Pericardium fibroblast (primary cell): ENCODE data around the gene FYB1. TPM values are rescaled to one million over a fixed set of nuclear protein-coding genes. Genes with fewer than 3 reads are reported as not detected.

Experiments
- total RNA-seq: library from RNA; depleted of rRNA; stranded (reverse); fragments of >200 nt; gene quantifications from 2 replicates; pipeline ENCODE4 v1.2.3, GENCODE V29; 2015

FYB1 gene, protein sequence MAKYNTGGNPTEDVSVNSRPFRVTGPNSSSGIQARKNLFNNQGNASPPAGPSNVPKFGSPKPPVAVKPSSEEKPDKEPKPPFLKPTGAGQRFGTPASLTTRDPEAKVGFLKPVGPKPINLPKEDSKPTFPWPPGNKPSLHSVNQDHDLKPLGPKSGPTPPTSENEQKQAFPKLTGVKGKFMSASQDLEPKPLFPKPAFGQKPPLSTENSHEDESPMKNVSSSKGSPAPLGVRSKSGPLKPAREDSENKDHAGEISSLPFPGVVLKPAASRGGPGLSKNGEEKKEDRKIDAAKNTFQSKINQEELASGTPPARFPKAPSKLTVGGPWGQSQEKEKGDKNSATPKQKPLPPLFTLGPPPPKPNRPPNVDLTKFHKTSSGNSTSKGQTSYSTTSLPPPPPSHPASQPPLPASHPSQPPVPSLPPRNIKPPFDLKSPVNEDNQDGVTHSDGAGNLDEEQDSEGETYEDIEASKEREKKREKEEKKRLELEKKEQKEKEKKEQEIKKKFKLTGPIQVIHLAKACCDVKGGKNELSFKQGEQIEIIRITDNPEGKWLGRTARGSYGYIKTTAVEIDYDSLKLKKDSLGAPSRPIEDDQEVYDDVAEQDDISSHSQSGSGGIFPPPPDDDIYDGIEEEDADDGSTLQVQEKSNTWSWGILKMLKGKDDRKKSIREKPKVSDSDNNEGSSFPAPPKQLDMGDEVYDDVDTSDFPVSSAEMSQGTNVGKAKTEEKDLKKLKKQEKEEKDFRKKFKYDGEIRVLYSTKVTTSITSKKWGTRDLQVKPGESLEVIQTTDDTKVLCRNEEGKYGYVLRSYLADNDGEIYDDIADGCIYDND
- 0.09 TPM in 1 of 2 replicates, not detected in the other for total RNA-seq

DNA sequence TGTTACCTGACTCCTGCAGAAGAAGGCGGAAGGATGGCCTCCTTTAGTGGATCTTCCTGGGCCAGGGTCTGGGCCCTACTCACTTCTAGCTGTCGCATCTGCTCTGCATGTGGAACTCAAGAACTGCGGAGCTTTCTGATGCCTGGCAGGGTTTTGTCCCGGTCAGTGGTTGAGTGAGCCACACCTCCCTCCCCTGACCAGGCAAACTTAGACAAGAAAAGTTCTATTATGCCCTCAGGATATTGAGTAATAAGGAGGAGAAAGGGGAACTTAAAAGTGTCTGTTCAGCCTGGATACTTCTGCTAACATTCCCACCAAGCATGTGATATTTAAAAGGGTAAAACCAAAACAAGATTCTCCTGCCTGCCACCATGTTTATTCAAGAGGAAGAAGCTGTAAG, at the start of gene FYB1:
TSS of gene FYB1 (minus strand) at position 127 of the 400 bp plus-strand sequence. CDS start 16,603 bp downstream, outside the sequence.

DNA sequence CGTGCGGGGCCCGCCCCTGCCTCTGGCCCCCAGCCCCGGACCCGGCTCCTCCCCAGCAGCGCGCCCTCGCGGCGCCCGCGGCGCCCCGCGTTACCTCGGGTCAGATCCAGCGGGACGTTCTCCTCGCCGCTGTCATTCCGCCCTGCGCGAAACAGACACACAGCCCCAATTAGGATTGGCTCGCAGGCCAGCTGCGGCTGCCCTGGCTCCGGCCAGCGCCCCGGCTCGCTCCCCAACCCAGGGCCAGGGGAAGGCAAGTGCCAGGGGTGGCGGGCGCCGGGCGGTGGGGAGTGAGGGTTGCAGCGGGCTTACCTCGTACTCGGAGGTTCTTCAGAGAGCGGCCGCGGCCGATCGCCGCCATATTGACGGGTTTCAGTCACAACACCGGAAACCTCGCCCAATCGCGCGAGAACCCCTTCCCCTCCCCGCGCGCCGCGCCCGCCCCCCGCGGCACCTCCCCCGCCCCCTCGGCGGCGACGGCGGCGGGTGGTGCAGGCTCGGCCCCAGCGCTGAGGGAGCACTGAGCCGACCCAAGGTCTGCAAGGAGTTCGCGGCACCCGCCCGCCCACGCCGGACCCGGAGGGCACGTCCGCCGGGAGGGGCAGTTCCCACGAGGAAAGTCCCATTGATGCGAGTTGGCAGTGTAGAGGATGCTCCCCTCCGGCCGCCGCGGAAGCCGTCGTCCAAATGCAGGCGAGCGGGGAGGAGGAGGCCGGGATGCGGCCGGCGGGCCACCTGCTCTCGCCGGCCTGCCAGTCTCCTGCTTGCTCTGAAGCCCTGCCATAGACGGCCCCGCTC, 145.1 kb downstream of the FYB1 start, which contains the start of gene RICTOR:
TSS of gene RICTOR (minus strand) at position 383 of the 798 bp plus-strand sequence. CDS start at position 361, 22 bp downstream.

Other genes starting within 250 kb of the FYB1 start
- gene RICTOR, start 145.2 kb downstream of the FYB1 start, total RNA-seq = 7.5 and 18.1 TPM in 2 replicates
- not detected in 2 replicates for gene C9, start 144.9 kb upstream of the FYB1 start, total RNA-seq
- gene DAB2, start 205.4 kb upstream of the FYB1 start, total RNA-seq = 85.1 and 109 TPM in 2 replicates